Spinal cord (tissue), 10 donors: ENCODE data around the gene BCAR3. TPM values are rescaled to one million over a fixed set of nuclear protein-coding genes. Genes with fewer than 3 reads are reported as not detected.

ENCODE experiments used
- DNase-seq, 6 donors: peaks; one replicate each; pipeline versions ENCODE4 v3.0.0 to v3.0.0-alpha.2; 2013 to 2015; ENCODE audit warnings: low spot score in 6 of 6, low read depth in 4 of 6
- H3K27ac ChIP-seq: one replicate; pipeline ENCODE4 v1.5.1; 2013; ENCODE audit warnings: low read depth, low read length, control low read depth
- H3K27me3 ChIP-seq: one replicate; pipeline ENCODE4 v1.6.1; 2013; ENCODE audit warnings: low read length; ENCODE audit not compliant: control insufficient read depth, insufficient read depth
- H3K36me3 ChIP-seq: one replicate; pipeline ENCODE4 v1.6.1; 2013; ENCODE audit warnings: low read length; ENCODE audit not compliant: control insufficient read depth, insufficient read depth
- H3K4me1 ChIP-seq: one replicate; pipeline ENCODE4 v1.6.1; 2013; ENCODE audit warnings: low read length; ENCODE audit not compliant: control insufficient read depth, insufficient read depth
- H3K4me3 ChIP-seq: one replicate; pipeline ENCODE4 v1.5.1; 2013; ENCODE audit warnings: low read depth, low read length, control low read depth
- H3K9me3 ChIP-seq: one replicate; pipeline ENCODE4 v1.6.1; 2013; ENCODE audit warnings: low read length; ENCODE audit not compliant: control insufficient read depth, insufficient read depth
- WGBS: methylation state at CpG from one replicate; pipeline ENCODE4 v1.1.5; 2013; ENCODE audit warnings: missing lambda C conversion rate; ENCODE audit not compliant: insufficient coverage; 5-methylcytosine and 5-hydroxymethylcytosine counted together
- long read RNA-seq, 4 donors: transcript quantifications; one replicate each; lab custom pipeline, GENCODE V29; 2026
- polyA plus RNA-seq, 2 donors: library from polyadenylated mRNA; unstranded; fragments of 120-200 nt; gene quantifications; one replicate each; pipeline ENCODE4 v1.2.1, GENCODE V29; 2013; ENCODE audit not compliant: insufficient read length in 2 of 2
- total RNA-seq, 2 donors: library from RNA; depleted of rRNA in 1 of 2; stranded (reverse); fragments of 120-200 nt in 1 of 2; fragments of >200 nt in 1 of 2; gene quantifications; one replicate each; pipeline versions ENCODE4 v1.2.3 to v1.2.4, GENCODE V29; 2013 to 2014
- donor health status: healthy.

Gene BCAR3
- total RNA-seq (10 to 100 TPM; 10.4 to 14.3 TPM), polyA plus RNA-seq (10 to 100 TPM; 14.2 to 16.7 TPM)
- long read RNA-seq, donor 1, partial matches to known transcripts = 0 of 5 reads
- long read RNA-seq, donor 1, other reads (novel, unspliced or antisense) = 0 of 5 reads
- long read RNA-seq, donor 2, partial matches to known transcripts = 0 of 1 reads
- long read RNA-seq, donor 2, other reads (novel, unspliced or antisense) = 0 of 1 reads
- long read RNA-seq, donor 3, partial matches to known transcripts = 0 of 2 reads
- long read RNA-seq, donor 3, other reads (novel, unspliced or antisense) = 0 of 2 reads
- long read RNA-seq, donor 4, partial matches to known transcripts = 0 of 3 reads
- long read RNA-seq, donor 4, other reads (novel, unspliced or antisense) = 0 of 3 reads

- DNase-seq = peak in 1 of 6 donors; percentile 77
- Histone ChIP-seq H3K4me3 (peak within 1 kb of the TSS; percentile 68), H3K27me3 (peaks cover 7% of the 10 kb centered on the region), H3K27ac (peak within 1 kb of the TSS; percentile 83), H3K4me1 (peaks cover 14% of the 10 kb centered on the region), H3K36me3 (no peaks in the 10 kb centered on the region), H3K9me3 (no peaks in the 10 kb centered on the region)
- WGBS = under 1% methylated on average over 104 of the region's 105 CpGs
These were observed at the start of gene BCAR3 for GRCh38 chr1:93681101-93681988. TSS of gene BCAR3 (minus strand) at chr1:93681837. CDS start at chr1:93674930, 6,907 bp downstream.

- no peak for DNase-seq
- WGBS = no CpG with 5 or more reads among the region's 2 CpGs
- no peaks in the 10 kb centered on the region for H3K9me3 ChIP-seq
These were observed 49.0 kb upstream of the BCAR3 start for GRCh38 chr1:93730621-93731020.

GRCh38 chr1:93729906-93730305, 48.3 kb upstream of the BCAR3 start:
- 84% methylated on average over 4 of the region's 4 CpGs for WGBS
- peaks cover 8% of the 10 kb centered on the region for H3K4me1 ChIP-seq
- DNase-seq = no peak
- no peak overlapping the region for H3K4me3 ChIP-seq
- H3K27ac ChIP-seq = no peak overlapping the region
- no peaks in the 10 kb centered on the region for H3K9me3 ChIP-seq
- H3K27me3 ChIP-seq = peaks cover 4% of the 10 kb centered on the region
- H3K36me3 ChIP-seq = no peaks in the 10 kb centered on the region

More at GRCh38 chr1:93730621-93731020, 49.0 kb upstream of the BCAR3 start:
- H3K4me3 ChIP-seq = no peak overlapping the region
- peaks cover 4% of the 10 kb centered on the region for H3K27me3 ChIP-seq
- H3K4me1 ChIP-seq = peaks cover 8% of the 10 kb centered on the region
- no peak overlapping the region for H3K27ac ChIP-seq
- no peaks in the 10 kb centered on the region for H3K36me3 ChIP-seq

- Histone ChIP-seq H3K36me3 (no peaks in the 10 kb centered on the region), H3K9me3 (no peaks in the 10 kb centered on the region), H3K27ac (no peak overlapping the region), H3K4me3 (no peak overlapping the region), H3K27me3 (peaks cover 4% of the 10 kb centered on the region), H3K4me1 (peaks cover 9% of the 10 kb centered on the region)
- whole genome bisulfite sequencing = 74% methylated on average over 3 of the region's 4 CpGs
- DNase-seq = no peak
These were observed 47.9 kb upstream of the BCAR3 start for GRCh38 chr1:93729502-93729901.

- H3K4me3 ChIP-seq = no peak overlapping the region
- peaks cover 18% of the 10 kb centered on the region for H3K4me1 ChIP-seq
- peaks cover 4% of the 10 kb centered on the region for H3K27me3 ChIP-seq
- H3K27ac ChIP-seq = no peak overlapping the region
- no peaks in the 10 kb centered on the region for H3K36me3 ChIP-seq
- peak in 1 of 6 donors; percentile 65 for DNase-seq
- WGBS = 73% methylated on average over 8 of the region's 13 CpGs
- H3K9me3 ChIP-seq = no peaks in the 10 kb centered on the region
These were observed 47.0 kb upstream of the BCAR3 start for GRCh38 chr1:93728480-93729131.

- Histone ChIP-seq H3K36me3 (no peaks in the 10 kb centered on the region), H3K4me3 (no peak overlapping the region), H3K9me3 (no peaks in the 10 kb centered on the region), H3K4me1 (peaks cover 41% of the 10 kb centered on the region), H3K27me3 (peaks cover 5% of the 10 kb centered on the region), H3K27ac (peak overlapping the region; percentile 68)
- DNase-seq = no peak
- WGBS = 64% methylated on average over 5 of the region's 5 CpGs
These were observed 42.2 kb upstream of the BCAR3 start for GRCh38 chr1:93723733-93724270.

GRCh38 chr1:93723110-93723509, 41.5 kb upstream of the BCAR3 start:
- 64% methylated on average over 5 of the region's 6 CpGs for WGBS
- no peak for DNase-seq
- Histone ChIP-seq H3K4me1 (peaks cover 35% of the 10 kb centered on the region), H3K27ac (peak overlapping the region; percentile 68), H3K36me3 (no peaks in the 10 kb centered on the region), H3K9me3 (no peaks in the 10 kb centered on the region), H3K27me3 (peaks cover 5% of the 10 kb centered on the region), H3K4me3 (no peak overlapping the region)

GRCh38 chr1:93722081-93723031, 40.7 kb upstream of the BCAR3 start:
- WGBS = 29% methylated on average over 17 of the region's 21 CpGs
- Histone ChIP-seq H3K27ac (peak overlapping the region; percentile 68), H3K36me3 (no peaks in the 10 kb centered on the region), H3K4me1 (peaks cover 34% of the 10 kb centered on the region), H3K4me3 (no peak overlapping the region), H3K9me3 (no peaks in the 10 kb centered on the region), H3K27me3 (peaks cover 2% of the 10 kb centered on the region)
- peak in 3 of 6 donors; percentile 20 to 85 (median 63) for DNase-seq
